Measurements from ENCODE around the gene RARRES2. TPM values are rescaled to one million over a fixed set of nuclear protein-coding genes. Genes with fewer than 3 reads are reported as not detected.

RARRES2 gene
- total and polyA plus RNA-seq, 2 of the 13 experiments (the other 11 are each of a cell fraction or from before 2014, with no cell fraction given): 134 to 172 TPM

- no peak for TF ChIP-seq ZSCAN5A (CRISPR knock-in tag; IDR thresholded peaks at IDR 0.05; ENCODE audit: borderline replicate concordance)
- no peak for TF ChIP-seq ZNF34 (CRISPR knock-in tag; IDR thresholded peaks at IDR 0.05; ENCODE audit: borderline replicate concordance)
- TF ChIP-seq REPIN1 (CRISPR knock-in tag; IDR thresholded peaks at IDR 0.05; ENCODE audit: borderline replicate concordance, low read depth): no peak
- TF ChIP-seq SMAD1 (CRISPR knock-in tag; IDR thresholded peaks at IDR 0.05; ENCODE audit: borderline replicate concordance, low read depth): no peak
- no peak; the same call in 1 of the 2 replicates for TF ChIP-seq ZNF124 (CRISPR knock-in tag; IDR thresholded peaks at IDR 0.05)
- TF ChIP-seq LRRFIP1 (CRISPR knock-in tag; conservative IDR thresholded peaks at IDR 0.05): no peak
- TF ChIP-seq KDM4B (CRISPR knock-in tag; IDR thresholded peaks at IDR 0.05): peak; percentile 92
- 0 out of 2 replicates have a peak, but pooled peaks have one; percentile 12 for TF ChIP-seq ZNF761 (CRISPR knock-in tag; conservative IDR thresholded peaks at IDR 0.05)
- TF ChIP-seq ZNF720 (CRISPR knock-in tag; IDR thresholded peaks at IDR 0.05): no peak
- TF ChIP-seq NCOA5 (CRISPR knock-in tag; IDR thresholded peaks at IDR 0.05): no peak
- no peak; the same call in 1 of the 2 replicates for TF ChIP-seq FOXO1 (CRISPR knock-in tag; IDR thresholded peaks at IDR 0.05)
- peak; percentile 86 for TF ChIP-seq ZFY (CRISPR knock-in tag; IDR thresholded peaks at IDR 0.05)
- 0 out of 2 replicates have a peak, but pooled peaks have one; percentile 20 for TF ChIP-seq YEATS2 (CRISPR knock-in tag; IDR thresholded peaks at IDR 0.05; ENCODE audit: borderline replicate concordance)
- no peak for TF ChIP-seq ZNF20 (CRISPR knock-in tag; IDR thresholded peaks at IDR 0.05)
- no peak for TF ChIP-seq HNRNPH1 (optimal IDR thresholded peaks at IDR 0.05; ENCODE audit: low read depth, low read length)
- TF ChIP-seq, protein P1, sequence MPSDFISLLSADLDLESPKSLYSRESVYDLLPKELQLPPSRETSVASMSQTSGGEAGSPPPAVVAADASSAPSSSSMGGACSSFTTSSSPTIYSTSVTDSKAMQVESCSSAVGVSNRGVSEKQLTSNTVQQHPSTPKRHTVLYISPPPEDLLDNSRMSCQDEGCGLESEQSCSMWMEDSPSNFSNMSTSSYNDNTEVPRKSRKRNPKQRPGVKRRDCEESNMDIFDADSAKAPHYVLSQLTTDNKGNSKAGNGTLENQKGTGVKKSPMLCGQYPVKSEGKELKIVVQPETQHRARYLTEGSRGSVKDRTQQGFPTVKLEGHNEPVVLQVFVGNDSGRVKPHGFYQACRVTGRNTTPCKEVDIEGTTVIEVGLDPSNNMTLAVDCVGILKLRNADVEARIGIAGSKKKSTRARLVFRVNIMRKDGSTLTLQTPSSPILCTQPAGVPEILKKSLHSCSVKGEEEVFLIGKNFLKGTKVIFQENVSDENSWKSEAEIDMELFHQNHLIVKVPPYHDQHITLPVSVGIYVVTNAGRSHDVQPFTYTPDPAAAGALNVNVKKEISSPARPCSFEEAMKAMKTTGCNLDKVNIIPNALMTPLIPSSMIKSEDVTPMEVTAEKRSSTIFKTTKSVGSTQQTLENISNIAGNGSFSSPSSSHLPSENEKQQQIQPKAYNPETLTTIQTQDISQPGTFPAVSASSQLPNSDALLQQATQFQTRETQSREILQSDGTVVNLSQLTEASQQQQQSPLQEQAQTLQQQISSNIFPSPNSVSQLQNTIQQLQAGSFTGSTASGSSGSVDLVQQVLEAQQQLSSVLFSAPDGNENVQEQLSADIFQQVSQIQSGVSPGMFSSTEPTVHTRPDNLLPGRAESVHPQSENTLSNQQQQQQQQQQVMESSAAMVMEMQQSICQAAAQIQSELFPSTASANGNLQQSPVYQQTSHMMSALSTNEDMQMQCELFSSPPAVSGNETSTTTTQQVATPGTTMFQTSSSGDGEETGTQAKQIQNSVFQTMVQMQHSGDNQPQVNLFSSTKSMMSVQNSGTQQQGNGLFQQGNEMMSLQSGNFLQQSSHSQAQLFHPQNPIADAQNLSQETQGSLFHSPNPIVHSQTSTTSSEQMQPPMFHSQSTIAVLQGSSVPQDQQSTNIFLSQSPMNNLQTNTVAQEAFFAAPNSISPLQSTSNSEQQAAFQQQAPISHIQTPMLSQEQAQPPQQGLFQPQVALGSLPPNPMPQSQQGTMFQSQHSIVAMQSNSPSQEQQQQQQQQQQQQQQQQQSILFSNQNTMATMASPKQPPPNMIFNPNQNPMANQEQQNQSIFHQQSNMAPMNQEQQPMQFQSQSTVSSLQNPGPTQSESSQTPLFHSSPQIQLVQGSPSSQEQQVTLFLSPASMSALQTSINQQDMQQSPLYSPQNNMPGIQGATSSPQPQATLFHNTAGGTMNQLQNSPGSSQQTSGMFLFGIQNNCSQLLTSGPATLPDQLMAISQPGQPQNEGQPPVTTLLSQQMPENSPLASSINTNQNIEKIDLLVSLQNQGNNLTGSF (CRISPR knock-in tag; IDR thresholded peaks at IDR 0.05): no peak
- no peak for TF ChIP-seq ZNF790 (CRISPR knock-in tag; IDR thresholded peaks at IDR 0.05; ENCODE audit: borderline replicate concordance)
- TF ChIP-seq, protein P2, sequence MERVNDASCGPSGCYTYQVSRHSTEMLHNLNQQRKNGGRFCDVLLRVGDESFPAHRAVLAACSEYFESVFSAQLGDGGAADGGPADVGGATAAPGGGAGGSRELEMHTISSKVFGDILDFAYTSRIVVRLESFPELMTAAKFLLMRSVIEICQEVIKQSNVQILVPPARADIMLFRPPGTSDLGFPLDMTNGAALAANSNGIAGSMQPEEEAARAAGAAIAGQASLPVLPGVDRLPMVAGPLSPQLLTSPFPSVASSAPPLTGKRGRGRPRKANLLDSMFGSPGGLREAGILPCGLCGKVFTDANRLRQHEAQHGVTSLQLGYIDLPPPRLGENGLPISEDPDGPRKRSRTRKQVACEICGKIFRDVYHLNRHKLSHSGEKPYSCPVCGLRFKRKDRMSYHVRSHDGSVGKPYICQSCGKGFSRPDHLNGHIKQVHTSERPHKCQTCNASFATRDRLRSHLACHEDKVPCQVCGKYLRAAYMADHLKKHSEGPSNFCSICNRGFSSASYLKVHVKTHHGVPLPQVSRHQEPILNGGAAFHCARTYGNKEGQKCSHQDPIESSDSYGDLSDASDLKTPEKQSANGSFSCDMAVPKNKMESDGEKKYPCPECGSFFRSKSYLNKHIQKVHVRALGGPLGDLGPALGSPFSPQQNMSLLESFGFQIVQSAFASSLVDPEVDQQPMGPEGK (CRISPR knock-in tag; IDR thresholded peaks at IDR 0.05): peak; percentile 88
- TF ChIP-seq ZNF274 (CRISPR knock-in tag; IDR thresholded peaks at IDR 0.05): no peak
These were observed 37.5 kb upstream of the RARRES2 start, which contains the start of gene ZNF775 (continued) for GRCh38 chr7:150378853-150379440.

Measured in HepG2 (cell line).